Medulla oblongata (tissue), 1 donor: Measurements from ENCODE around the gene DDX56.
A peak's percentile ranks its signal among the peaks of the same experiment; 100 is the strongest.

Experiments used
- DNase-seq: peaks from one replicate; pipeline ENCODE4 v3.0.0-alpha.2; 2015; ENCODE audit errors: extremely low spot score

Gene DDX56

DNA sequence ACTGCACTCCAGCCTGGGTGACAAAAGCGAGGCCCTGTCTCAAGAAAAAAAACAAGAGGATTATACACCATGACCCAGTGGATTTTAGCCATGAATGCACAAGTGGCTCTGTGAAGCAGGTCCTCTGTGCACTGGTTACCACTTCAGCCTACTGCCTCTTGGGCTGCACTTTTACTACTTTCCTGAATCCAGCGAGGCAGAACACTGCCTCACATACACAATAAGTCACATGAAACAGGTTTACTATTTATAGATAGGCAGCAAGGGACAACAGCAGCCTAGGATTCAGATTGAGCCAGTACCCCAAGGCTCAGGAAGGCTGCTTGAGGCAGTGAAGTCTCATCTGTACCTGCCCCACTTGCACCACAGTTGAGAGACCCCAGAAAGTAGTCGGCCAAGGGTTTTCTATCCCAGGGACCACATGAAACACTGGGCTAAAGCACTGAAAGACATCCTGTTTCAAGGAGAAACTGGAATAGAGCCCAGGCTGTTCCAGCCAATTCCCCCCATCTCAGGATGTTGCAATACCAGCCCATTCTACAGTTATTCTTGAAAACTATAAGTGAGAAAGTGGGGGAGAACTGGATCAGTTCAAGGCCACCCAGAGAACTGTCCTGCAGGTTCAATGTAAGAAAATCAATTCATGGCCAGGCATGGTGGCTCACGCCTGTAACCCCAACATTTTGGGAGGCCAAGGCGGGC is 22.4 kb upstream of the DDX56 start:
- no peak for DNase-seq

DNA sequence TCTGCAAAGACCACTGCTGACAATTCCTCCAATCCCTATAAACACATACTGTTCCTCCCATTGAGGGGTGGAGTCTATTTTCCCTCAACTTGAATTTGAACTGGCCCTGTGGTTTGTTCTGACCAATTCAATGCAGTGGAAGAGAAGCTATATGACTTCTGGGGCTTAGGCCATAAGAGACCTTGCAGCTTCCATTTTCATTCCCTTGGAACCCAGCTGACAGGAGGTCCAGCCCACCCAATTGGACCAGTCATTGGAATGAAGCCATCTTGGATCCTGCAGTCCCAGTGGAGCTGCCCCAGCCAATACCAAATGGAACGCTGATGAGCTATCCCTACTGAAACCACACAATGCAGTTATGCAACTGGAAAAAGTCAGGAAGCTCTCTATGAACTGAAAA is 17.2 kb upstream of the DDX56 start:
- DNase-seq = no peak

DNA sequence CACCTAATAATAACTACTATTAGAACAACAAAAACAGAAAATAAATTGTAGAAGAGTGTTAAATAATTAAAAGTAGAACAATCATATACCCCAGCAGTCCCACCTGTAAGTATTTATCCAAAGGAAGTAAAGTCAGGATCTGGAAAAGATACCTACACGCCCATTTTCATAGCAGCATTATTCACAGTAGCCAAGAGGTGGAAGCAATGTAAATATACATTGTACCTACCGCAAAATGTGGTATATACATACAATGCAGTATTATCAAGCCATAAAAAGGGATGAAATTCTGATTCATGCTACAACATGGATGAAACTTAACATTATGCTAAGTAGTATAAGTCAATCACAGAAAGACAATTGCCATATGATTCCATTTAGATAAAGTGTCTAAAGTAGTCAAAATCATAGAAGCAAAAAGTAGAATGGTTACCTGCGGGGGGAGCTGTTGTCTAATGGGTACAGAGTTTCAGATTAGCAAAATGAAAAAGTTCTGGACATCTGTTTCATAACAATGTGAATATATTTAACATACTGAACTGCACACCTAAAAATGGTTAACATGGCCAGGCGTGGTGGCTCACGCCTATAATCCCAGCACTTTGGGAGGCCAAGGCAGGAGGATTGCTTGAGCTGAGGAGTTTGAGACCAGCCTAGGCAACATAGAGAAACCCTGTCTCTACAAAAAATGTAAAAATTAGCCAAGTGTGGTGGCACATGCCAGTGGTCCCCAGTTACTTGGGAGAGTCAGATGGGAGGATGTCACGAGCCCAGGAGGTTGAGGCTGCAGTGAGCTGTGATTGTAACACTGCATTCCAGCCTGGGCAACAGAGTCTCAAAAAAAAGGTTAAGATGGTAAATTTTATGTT is 14.4 kb upstream of the DDX56 start:
- peak; percentile 66 for DNase-seq

DNA sequence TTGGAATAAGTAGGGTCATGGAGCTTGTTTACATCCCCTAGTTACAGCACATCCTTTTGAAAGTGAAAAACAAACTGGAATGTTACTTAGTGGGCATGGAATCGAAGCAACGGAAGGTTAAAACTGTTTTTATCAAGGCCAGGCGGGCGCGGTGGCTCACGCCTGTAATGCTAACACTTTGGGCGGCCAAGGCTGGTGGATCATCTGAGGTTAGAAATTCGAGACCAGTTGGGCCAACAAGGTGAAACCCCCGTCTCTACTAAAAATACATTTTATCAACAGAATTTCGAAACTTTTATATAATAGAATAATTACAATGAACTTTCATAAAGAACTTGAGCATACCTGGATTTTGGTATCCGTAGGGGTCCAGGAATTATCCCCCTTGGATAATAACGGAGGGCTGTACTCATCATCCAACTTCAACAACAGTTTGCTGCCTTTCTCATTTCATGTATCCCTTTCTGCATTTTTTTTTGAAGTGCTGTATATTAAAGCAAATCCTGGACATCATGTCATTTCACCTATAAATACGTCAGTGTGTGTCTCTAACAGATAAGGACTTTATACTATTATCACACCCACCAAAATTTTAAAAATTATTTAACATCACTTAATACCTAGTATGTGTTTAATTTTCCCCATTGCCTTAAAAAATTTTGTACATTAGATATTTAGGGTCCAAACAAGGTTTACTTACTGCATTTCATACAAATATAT is 9.6 kb upstream of the DDX56 start:
- DNase-seq = no peak

DNA sequence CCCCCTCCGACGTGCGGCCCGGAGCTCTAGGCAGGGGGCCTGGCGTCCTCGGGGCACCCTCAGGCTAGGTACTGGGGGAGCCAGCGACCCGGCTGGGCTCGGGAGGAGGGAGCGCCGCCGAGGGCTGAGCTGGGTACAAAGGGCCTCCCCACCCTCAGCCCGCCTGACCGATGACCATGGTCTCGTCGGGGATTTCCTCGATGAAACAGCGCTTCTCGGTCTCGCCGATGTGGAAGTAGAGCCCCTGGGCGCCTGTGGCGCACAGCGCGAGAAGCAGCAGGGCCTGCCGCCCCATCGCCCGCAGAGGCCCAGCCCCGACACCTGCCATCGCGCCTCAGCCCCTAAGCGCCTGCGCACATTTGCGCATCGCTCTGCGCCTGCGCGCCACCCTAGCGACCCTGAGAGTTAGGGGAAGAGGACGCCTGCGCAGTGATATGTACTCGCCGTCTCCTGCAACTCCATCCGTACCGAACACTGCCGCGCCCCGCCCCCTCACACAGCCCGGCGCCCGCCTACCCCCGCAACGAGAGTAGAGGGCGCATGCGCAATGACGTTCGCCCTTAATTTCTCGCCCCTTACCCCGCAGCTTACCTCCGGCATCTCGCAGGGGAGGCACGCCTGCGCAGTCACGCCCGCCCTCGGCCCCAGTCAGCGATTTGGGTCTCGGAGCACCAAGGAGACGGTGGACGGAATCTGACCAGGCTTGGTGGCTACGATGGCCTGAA is 8.3 kb upstream of the DDX56 start, which contains the start of gene TMED4:
Gene TMED4, minus strand, starts transcription at position 353 of the 725 bp plus-strand sequence. Its CDS starts 25 bp downstream, at position 328.
- peak; percentile 99 for DNase-seq

DNA sequence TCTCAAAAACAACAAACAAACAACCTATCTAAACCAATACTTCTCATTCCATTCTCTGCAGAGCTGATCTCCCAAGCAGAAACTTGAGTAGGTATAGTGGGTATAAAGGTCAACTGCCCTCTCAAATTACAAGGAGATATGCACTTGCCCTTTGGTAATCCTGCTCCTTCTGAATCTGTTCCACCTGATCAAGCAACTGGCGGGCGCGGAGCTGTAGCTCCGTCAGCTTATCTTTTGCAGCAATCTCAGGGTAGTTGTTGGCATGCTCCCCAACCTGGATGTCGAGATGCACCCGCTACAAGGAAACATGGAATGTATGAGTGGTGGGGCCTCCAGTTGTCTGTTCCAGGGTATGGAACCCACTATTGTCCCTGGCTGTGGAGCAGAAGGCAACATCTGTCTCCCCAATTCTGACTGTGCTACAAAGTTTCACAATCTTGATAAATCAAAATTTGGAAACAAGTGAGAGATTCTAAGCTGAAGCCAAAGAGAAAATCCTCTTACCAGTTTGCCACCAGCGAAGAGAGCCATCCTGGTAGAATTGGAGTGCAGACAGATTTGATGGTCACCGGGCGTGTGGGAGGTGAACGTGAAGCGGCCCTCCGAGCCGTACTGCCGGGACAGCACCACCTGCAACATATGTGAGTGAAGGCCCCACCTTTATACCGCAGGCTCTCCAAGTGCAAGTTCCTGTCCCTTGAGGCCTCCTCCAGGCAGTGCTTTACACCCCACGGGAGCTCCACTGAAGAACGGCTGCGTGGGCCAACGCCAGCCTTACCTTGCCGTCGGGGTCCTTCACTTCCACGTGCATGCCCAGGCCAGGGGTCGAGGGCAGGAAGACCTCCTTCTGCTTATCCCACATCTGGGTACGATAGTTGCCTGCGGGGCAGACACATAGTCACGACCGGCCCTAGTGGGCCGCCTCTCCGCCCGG is 7.5 kb upstream of the DDX56 start:
- no peak for DNase-seq

DNA sequence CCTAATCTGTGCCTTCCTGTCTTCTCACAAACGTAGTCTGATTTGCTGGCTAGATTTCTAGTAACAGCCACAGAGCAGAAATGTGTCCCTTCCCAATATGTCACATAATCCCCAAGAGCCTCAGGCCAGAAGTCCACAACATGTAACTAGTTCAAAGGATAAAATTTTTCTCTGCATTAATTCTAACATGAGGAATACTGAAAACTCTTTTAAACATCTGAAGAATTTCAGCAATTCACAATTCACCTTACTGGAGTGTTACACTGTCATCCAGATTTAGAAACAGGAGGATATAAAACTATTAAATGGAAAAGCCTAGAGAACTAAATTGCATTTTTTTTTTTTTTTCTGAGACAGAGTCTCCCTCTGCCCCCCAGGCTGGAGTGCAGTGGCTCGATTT is 2.5 kb upstream of the DDX56 start:
- DNase-seq = no peak

DNA sequence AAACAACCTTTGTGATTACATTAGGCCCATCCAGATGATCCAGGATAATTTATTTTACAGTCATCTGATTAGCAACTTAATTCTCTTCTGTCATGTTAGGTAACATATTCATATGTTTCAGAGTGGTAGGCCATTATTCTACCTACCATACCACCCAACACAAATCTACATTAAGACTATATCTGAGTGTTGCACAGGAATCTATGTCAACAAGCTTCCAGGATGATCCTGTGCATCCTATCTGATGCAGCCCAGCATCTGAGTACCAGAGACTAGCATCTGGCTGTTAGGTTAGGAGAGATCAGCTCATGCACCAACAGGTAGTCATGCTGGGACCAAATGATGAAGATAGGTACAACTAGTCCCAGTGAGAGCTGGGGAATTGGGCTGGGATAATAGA is 1.3 kb upstream of the DDX56 start:
- DNase-seq = no peak

DNA sequence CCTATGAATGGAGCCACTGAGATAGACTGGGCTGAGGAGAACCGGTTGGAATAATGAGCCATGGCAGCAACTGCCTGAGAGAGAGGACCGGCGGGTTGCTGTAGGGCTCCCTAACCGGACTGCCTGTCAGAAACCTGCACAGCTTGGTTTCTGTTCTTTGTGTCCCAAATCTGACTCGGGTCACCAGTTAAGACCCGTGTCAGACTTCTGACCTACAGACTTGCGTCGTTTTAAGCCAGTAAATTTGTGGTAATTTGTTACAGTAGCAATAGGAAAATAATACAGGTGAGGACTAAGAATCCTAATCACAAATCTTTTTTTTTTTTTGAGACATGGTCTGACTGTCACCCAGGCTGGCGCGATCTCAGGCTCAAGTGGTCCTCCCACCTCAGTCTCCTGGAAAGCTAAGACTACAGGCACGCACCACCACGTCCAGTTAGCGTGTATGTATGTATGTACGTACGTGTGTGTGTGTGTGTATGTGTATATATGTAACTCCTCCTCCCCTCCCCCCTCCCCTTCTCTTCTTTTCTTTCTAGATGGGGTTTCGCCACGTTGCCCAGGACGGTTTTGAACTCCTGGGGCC is 672 bp upstream of the DDX56 start:
- no peak for DNase-seq

DNA sequence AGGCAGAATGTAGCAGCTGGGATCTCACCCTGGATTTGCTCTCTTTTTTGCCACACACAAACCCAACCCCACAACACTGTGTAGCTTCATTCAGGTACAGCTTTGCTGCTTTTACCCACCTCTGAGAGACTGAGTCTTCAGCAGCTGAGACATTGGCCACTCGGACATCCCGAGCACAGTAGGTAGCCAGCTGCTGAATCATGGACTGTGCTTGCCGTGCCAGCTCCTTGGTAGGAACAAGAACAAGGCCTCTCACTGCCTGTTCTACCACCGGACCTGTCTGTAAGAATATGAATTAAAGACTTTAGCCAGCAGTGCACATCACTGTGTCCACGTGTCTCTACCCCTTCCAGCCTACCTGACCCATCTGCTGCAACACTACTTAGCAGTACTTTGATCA is 937 bp downstream of the DDX56 start:
- DNase-seq = no peak

DNA sequence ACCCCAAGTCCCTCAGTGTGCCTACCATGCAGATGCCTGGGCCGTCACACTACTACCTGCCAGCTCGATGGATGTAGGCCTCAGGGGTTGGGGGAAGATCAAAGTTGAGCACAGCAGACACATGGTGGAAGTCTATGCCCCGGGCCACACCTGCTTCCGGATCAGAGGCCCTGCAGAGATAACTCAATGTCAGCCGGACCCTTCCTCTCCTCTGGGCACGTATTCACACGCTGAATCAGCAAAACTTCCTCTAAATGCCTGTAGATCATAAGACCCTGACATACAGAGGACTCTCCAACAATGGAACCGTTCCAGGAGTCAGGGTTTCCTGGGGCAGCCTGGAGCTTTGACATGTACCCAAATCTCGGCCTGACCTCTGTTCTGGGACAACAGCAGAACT is 3.7 kb downstream of the DDX56 start:
- DNase-seq = no peak

DNA sequence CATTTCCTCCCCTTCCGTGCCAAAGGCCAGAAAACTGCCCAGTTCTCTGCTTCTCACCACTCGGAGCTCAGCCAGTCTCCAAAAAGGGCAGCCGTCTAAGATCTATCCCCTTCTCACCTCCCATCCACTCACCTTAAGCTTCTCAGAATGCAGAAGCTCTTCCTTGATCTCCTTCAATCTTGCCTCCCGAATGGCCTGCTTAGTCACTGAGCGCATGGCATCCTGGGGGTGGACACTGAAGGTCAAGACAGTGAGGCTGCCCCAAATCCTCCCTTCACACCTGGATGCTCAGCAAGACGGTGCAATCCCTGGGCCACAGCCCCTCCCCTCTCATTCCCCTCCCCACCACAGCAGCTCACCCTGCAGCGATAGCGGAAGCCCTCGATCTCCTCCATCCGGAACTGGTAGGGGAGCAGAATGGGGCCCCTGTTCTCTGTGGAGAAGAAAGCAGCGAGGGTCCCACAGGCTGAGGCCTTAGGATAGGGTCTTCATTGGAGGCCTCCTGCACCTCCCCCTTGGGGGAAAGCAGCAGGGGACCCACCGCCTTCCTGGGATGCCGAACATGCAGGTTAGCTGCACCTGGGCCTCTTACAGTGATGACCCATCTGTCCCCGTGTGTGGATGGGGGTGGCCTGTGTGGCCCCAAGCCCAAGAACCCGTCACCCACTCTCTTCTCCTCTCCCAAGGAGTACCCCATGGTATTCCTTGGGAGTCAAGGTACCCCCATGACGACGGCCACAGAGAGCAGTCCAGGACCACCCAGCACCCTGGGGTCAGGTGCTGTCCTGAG is 4.7 kb downstream of the DDX56 start:
- no peak for DNase-seq

DNA sequence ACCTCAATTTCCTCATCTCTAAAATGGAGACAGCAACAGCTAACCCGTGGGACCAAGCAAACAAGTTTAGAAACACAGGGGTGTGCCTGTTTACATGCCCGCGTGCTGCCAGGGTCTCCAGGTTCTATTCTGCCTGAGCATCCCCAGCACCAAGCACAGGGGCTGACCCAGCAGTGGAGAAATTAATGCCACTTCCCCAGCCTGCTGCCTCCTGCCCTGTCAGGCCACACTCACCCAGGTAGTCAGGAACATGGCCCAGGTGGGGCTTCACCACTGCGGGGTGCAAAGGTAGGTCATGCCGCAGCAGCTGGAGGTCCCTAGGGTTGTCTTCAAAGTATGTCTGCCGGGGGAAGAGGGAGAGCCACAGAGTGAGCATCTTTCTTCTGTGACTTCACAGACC is 5.8 kb downstream of the DDX56 start:
- no peak for DNase-seq

DNA sequence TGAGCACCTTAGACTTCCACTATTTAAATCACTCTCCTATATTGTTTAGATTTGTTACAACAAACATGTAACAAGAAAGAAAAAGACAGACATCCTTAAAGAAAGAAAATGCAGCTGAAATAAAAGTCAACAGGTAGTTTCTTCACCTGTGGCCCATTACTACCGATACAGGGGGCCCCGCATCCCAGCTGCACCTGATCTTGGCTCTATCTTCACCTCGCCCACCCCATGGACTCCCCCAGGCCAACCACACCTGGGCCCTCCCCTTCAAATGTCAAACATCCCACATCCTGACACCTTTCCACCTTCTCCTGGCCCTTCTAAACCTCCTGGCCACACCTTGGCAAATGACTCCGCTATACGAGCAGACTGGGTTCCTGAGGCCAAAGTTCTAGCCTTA is 7.0 kb downstream of the DDX56 start:
- DNase-seq = no peak

DNA sequence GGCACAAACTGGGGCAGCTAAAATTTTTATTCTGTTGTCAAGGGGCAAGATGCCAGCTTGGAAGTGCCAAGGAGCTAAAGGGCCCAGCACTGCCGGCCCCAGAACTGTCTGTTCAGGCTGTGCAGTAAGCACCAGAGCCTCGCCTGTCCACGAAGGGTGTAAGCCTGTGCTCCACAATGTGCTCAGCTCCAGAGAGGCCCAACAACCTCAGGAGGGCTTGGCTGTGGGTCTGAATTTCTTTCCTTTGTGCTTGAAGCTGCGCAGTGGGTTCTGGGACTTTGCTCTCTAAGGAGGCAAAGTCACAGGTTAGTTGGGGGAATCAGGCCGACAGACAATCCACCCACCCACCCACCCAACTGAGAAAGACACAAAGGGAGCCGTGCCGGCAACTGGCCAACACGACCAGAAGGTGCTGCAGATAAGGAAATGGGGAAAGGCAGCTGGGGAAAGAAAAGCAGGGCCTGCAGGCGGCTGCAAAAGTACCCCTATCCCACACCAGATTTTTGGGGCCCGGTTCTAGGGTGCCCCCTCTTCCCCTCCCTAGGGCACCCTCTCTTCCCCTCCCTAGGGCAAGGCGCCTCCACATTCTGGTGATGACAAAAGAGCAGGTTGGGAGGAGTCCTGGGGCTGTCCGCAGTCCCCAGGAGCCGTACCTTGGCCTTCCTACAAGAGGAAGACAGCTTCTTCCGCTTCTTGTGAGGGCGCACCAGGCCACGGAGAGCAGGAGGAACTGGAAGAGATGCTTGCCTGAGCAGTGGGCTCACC is 7.7 kb downstream of the DDX56 start:
- no peak for DNase-seq

DNA sequence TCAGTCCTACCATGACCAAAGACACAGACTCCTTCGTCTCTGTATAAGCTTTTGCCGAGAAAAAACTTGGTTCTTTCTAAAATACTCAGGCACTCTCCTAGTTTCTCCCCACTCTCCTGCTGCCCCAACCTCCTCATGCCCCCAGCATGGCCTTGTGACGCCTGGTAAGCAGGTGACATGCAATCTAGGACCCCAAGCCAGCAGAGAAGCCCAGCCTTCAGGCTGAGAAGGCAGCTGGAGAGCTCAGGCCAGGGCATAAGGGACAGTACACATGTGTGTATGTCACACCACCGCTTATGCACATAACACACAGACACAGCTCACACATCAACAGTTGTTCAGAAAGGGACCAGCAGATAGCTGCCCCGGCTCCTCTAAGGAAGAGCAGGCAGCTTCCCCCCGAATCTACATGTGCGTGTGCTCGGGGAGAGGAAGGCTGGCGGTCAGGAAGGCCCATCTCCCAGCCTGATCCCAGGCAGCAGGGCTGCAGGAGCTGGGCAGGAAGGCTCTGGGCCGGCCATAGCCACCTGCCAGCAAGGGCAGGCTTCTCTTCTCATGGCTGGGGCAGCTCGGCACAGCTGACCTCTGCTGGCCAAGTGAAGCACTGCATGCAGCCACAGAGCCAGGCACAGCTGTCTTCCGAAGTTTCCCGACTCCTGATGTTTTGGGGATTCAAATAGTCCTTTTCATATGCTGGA is 8.5 kb downstream of the DDX56 start:
- peak; percentile 75 for DNase-seq

DNA sequence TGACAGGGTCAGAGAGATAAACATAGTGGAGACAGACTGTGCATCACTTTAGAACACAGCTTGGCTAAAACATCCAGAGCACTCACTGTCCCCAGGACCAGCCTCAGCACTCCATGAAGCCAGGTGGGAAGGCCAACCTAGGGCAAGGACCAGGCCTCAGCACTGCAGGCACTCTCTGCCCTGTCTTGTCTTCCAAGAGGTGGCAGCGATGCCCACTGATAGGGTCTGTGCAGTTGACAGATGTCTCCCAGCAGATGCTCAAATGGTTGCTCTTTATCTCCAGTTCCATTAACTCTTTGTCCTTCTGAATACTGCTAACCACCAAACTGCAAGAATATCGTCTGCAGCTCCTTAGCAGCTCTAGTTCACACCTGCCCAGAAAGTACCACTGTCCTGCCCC is 9.1 kb downstream of the DDX56 start:
- DNase-seq = no peak

DNA sequence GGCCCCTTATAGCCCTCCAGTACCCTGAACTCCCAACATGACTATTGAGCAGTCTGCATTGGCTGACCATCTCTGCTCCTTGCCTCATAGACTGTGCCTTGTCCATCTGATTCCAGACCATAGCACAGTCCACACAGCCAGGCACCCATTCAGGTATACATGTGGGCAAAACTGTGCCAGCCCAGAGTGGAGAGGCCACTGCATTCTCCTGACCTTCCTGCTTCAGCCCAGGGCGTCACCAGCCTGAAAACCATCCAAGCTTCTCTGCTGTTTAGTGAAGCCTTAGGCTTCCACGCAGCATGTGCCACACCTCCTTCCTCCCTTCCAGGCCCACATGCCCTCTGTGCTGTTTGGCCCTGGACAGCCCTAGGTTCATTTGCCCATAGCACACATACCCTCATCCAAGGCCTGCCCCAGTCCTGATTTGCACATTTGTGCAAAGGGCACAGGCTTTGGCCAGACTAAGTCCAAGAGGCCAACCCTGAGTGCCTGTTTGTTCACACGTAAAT is 10.5 kb downstream of the DDX56 start:
- DNase-seq = no peak
